GM12874 (cell line): ENCODE data around the gene ZGPAT.

Experiments
- CTCF ChIP-seq: IDR thresholded peaks from 2 replicates; pipeline ENCODE4 v1.5.1; 2011; ENCODE audit warnings: low read depth, mild to moderate bottlenecking, control low read depth, low read length, moderate library complexity; ENCODE audit not compliant: insufficient read depth

The ZGPAT gene

GRCh38 chr20:63752411-63753101, 44.7 kb downstream of the ZGPAT start:
- TF ChIP-seq CTCF, result no peak

- TF ChIP-seq CTCF, result no peak
Observed at GRCh38 chr20:63753381-63753780, 45.5 kb downstream of the ZGPAT start.

GRCh38 chr20:63754008-63754407, 46.2 kb downstream of the ZGPAT start:
- no peak for TF ChIP-seq CTCF

GRCh38 chr20:63755933-63756647, 48.3 kb downstream of the ZGPAT start:
- TF ChIP-seq CTCF, result no peak

GRCh38 chr20:63756648-63756991, 48.8 kb downstream of the ZGPAT start:
- no peak for TF ChIP-seq CTCF

GRCh38 chr20:63758152-63758551, 50.3 kb downstream of the ZGPAT start:
- no peak for TF ChIP-seq CTCF

- no peak for TF ChIP-seq CTCF
Observed at GRCh38 chr20:63759377-63759901, 51.6 kb downstream of the ZGPAT start.
